OCI-LY7 (cell line): Measurements from ENCODE around the gene KMT5B.

Source experiments
- EZH2phosphoT487 ChIP-seq: fragments of 200-600 bp; sonication (generic); IDR thresholded peaks from 2 replicates; pipeline ENCODE4 v1.6.1; 2018; ENCODE audit warnings: low read depth, borderline replicate concordance, mild to moderate bottlenecking, mixed run types, antibody characterized with exemption, low read length, moderate library complexity, mixed read lengths
- TF ChIP-seq, protein P1 (sequence below): fragments of 200-600 bp; sonication (generic); conservative IDR thresholded peaks from 2 replicates; pipeline ENCODE4 v1.5.1; 2014; ENCODE audit warnings: mild to moderate bottlenecking, antibody characterized with exemption, low read length, moderate library complexity, mixed read lengths

- TF ChIP-seq, protein P1, sequence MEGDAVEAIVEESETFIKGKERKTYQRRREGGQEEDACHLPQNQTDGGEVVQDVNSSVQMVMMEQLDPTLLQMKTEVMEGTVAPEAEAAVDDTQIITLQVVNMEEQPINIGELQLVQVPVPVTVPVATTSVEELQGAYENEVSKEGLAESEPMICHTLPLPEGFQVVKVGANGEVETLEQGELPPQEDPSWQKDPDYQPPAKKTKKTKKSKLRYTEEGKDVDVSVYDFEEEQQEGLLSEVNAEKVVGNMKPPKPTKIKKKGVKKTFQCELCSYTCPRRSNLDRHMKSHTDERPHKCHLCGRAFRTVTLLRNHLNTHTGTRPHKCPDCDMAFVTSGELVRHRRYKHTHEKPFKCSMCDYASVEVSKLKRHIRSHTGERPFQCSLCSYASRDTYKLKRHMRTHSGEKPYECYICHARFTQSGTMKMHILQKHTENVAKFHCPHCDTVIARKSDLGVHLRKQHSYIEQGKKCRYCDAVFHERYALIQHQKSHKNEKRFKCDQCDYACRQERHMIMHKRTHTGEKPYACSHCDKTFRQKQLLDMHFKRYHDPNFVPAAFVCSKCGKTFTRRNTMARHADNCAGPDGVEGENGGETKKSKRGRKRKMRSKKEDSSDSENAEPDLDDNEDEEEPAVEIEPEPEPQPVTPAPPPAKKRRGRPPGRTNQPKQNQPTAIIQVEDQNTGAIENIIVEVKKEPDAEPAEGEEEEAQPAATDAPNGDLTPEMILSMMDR = peak; percentile 87
- TF ChIP-seq EZH2phosphoT487 = no peak
Observed at GRCh38 chr11:68257477-68258362, 44.6 kb upstream of the KMT5B start.
